Mucosa of descending colon (tissue), 3 donors: Measurements from ENCODE around the gene EYA2. TPM values are rescaled to one million over a fixed set of nuclear protein-coding genes. Genes with fewer than 3 reads are reported as not detected.

Source experiments
- ATAC-seq: fragments of 200-7000 bp; cut with Tn5 transposase; one replicate; pipeline ENCODE4 v1.9.1; 2020; ENCODE audit warnings: mild to moderate bottlenecking, moderate library complexity
- DNase-seq, 3 donors: peaks; one replicate each; pipeline ENCODE4 v3.0.0-alpha.2; 2020
- H3K36me3 ChIP-seq: fragments of 200-600 bp; one replicate; pipeline ENCODE4 v1.8.0; 2021; ENCODE audit warnings: low read depth, mild to moderate bottlenecking
- H3K4me1 ChIP-seq: fragments of 200-600 bp; one replicate; pipeline ENCODE4 v1.8.0; 2021; ENCODE audit warnings: low read depth, mild to moderate bottlenecking
- H3K4me3 ChIP-seq: fragments of 200-600 bp; one replicate; pipeline ENCODE4 v1.8.0; 2021; ENCODE audit warnings: mild to moderate bottlenecking
- H3K9me3 ChIP-seq: fragments of 200-600 bp; one replicate; pipeline ENCODE4 v1.8.0; 2021; ENCODE audit warnings: mild to moderate bottlenecking
- CTCF ChIP-seq: fragments of 200-600 bp; IDR thresholded peaks from one replicate; pipeline ENCODE4 v1.8.0; 2022; ENCODE audit warnings: antibody characterized with exemption, mild to moderate bottlenecking
- intact Hi-C, 2 donors: fragments of 100-400 bp; cut with DNase I in 1 of 2; cut with micrococcal nuclease in 1 of 2; formaldehyde crosslinking; loops; one replicate each; pipeline versions ENCODE4 v1.11.0 to v1.11.1; 2022; cut with DNase I, micrococcal nuclease
- total RNA-seq, 3 donors: library from RNA; stranded (reverse); fragmentation: NEBNext Ultra II Directional in 2 of 3; extraction: Animal tissue kit (Norgen Biotek cat#: 25700) in 2 of 3; gene quantifications; one replicate each; pipeline versions ENCODE4 v1.2.1 to v1.2.4, GENCODE V29; 2021 to 2023
- donor health status: DM: no; HTN: no; CAD: no; lungs with moderate emphysema.
- donor health status: DM: no; HTN: no; CAD: no.
- donor health status: DM: no; HTN: yes; CAD: no.

The EYA2 gene
- total RNA-seq, 3 donors from 2014 or later, result 14.3 to 22.3 (median 19.5) TPM

DNA sequence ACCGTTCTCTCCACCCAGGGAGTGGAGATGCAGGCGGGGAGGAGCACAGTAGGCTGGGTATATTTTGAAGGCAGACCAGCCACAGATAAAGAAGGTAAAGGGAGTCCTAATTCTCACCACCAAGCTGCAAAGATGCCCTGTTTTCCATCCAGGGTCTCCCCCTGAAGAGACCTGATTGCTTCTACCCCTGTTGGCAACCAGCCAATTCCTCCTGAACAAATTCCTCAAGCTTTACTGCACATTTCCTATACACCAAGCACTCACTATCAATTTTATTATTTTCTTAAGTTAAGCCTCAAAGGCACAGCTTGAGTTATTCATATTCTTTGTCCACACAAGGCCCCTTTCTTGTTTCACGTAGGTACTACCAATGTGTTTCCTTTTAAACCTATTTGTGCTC is 214.4 kb downstream of the EYA2 start:
- Histone ChIP-seq H3K9me3 (no peaks in the 10 kb centered on the region), H3K4me3 (no peak overlapping the region), H3K4me1 (no peaks in the 10 kb centered on the region), H3K36me3 (no peaks in the 10 kb centered on the region)
- ATAC-seq (no peak), DNase-seq (no peak)
- no peak for TF ChIP-seq CTCF
- intact Hi-C loops, result no loop called here

GRCh38 chr20:47110819-47111218 is 216.2 kb downstream of the EYA2 start:
- H3K4me1 ChIP-seq, result no peaks in the 10 kb centered on the region
- DNase-seq, result no peak
- TF ChIP-seq CTCF, result no peak
- no peaks in the 10 kb centered on the region for H3K9me3 ChIP-seq
- H3K36me3 ChIP-seq, result no peaks in the 10 kb centered on the region
- ATAC-seq, result no peak
- H3K4me3 ChIP-seq, result no peak overlapping the region
- intact Hi-C loops, result no loop called here

DNA sequence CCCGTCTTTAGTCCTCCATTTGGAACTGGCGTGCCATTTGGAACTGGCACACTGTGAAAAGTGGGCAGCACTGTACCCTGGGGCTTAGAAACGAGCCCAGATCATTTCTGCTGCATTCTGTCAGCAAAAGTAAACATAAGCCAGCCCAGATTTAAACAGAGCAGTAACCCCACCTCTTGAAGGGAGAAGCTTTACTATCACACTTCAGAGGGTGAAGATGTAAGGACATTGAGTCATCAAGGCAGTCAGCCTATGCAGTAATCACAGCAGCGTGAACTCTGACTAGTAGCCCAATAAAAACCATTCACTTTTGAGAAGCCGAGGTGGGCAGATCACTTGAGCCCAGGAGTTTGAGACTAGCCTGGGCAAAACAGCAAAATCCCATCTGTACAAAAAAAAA is 216.9 kb downstream of the EYA2 start:
- no peak for TF ChIP-seq CTCF
- intact Hi-C loops, result no loop called here
- ATAC-seq (peak; percentile 41), DNase-seq (no peak)
- no peaks in the 10 kb centered on the region for H3K9me3 ChIP-seq
- H3K4me1 ChIP-seq, result no peaks in the 10 kb centered on the region
- no peak overlapping the region for H3K4me3 ChIP-seq
- no peaks in the 10 kb centered on the region for H3K36me3 ChIP-seq

GRCh38 chr20:47113362-47114109 is 218.9 kb downstream of the EYA2 start:
- no peak for DNase-seq
- no peak overlapping the region for H3K4me3 ChIP-seq
- no peaks in the 10 kb centered on the region for H3K4me1 ChIP-seq
- ATAC-seq, result no peak
- no peak for TF ChIP-seq CTCF
- no peaks in the 10 kb centered on the region for H3K9me3 ChIP-seq
- intact Hi-C loops, result no loop called here
- H3K36me3 ChIP-seq, result no peaks in the 10 kb centered on the region

- no peak overlapping the region for H3K4me3 ChIP-seq
- no peak for DNase-seq
- no peaks in the 10 kb centered on the region for H3K4me1 ChIP-seq
- H3K9me3 ChIP-seq, result no peaks in the 10 kb centered on the region
- TF ChIP-seq CTCF, result no peak
- ATAC-seq, result no peak
- H3K36me3 ChIP-seq, result no peaks in the 10 kb centered on the region
- intact Hi-C loops, result no loop called here
These were observed 221.1 kb downstream of the EYA2 start for GRCh38 chr20:47115694-47116093.

GRCh38 chr20:47117371-47117770 is 222.7 kb downstream of the EYA2 start:
- Histone ChIP-seq H3K9me3 (no peaks in the 10 kb centered on the region), H3K4me3 (no peak overlapping the region), H3K4me1 (no peaks in the 10 kb centered on the region), H3K36me3 (no peaks in the 10 kb centered on the region)
- DNase-seq (no peak), ATAC-seq (no peak)
- no peak for TF ChIP-seq CTCF
- intact Hi-C loops, result no loop called here
